HCEC 1CT (cell line): ENCODE data around the gene ASTN2.

Source experiments
- DNase-seq: peaks from one replicate; pipeline ENCODE4 v3.0.0-alpha.2; 2017

The ASTN2 gene

DNA sequence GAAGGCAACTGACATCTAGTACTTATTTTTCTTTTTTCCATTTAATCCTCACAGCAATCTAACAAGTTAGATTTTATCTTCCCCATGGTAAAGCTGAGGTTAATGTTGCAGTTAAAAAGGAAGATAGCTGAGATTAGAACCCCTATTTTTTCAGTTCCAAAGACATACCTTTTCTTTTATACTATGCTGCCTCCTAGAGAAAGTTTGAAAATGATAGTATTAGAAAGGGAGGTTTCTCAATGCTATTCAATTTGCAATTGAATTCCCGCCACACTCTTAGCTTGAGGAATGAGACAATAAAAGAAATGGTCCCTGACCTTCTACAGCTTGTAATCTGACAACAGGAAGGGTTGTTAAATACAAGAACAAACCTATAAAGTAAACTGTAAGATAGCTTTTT, 923.6 kb downstream of the ASTN2 start:
- DNase-seq = no peak

DNA sequence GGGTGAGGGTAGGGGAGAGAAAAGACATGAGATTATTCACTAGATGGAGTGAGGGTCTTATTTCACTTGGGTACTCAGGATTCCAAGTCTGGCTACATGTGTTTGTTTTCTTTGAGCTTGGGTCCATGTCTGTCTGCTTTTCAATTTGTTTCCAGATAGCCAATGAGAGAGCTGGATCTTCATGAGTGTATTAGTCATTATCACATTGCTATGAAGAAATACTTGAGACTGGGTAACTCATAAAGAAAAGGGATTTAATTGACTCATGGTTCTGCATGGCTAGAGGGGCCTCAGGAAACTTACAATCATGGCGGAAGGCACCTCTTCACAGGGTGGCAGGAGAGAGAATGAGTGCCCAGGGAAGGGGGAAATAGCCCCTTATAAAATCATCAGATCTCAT, 924.5 kb downstream of the ASTN2 start:
- peak; percentile 36 for DNase-seq

DNA sequence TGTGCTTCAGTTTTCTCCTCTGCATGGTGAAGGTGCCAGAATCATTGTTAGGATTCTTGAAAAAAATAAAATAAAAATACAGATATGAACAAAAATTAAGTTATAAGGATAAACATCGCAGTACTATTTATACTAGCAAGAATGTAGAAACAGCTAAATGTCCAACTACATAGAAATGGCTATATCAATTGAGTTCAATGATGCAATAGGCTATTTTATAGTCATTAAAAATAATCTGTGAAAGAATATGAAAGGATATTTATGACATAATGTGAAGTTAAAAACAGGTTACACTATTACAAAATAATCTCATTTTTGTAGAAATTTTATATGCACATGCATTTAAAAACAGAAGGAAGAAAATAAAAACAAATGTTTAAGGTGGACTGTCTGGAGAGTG, 926.5 kb downstream of the ASTN2 start:
- DNase-seq = no peak

DNA sequence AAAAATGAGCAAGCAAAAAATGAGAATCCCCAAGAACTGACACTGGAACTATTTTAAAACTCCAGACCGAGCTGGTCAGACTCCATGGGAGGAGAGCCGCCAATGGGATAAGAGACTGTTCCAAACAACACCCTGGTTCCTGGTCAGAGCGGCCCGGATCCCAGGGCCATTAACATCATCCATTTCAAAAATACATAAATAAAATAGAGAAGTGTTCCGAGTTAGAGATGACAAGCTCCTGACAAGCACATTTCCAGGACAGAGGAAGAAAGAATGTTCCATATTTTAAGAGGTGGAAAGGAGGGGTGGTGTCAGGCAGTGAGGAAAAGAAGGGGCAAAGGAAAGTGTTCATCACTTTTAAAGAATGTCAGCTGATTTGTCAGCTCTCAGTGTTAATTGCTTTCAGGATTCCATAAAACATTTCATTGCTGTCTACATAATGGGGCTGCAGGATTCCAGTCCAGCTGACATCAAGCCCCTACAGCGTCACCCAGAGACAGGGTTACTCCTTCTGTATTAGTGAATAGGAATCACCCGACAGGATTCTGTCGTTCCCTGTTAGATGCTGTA, 930.3 kb downstream of the ASTN2 start:
- DNase-seq = no peak

DNA sequence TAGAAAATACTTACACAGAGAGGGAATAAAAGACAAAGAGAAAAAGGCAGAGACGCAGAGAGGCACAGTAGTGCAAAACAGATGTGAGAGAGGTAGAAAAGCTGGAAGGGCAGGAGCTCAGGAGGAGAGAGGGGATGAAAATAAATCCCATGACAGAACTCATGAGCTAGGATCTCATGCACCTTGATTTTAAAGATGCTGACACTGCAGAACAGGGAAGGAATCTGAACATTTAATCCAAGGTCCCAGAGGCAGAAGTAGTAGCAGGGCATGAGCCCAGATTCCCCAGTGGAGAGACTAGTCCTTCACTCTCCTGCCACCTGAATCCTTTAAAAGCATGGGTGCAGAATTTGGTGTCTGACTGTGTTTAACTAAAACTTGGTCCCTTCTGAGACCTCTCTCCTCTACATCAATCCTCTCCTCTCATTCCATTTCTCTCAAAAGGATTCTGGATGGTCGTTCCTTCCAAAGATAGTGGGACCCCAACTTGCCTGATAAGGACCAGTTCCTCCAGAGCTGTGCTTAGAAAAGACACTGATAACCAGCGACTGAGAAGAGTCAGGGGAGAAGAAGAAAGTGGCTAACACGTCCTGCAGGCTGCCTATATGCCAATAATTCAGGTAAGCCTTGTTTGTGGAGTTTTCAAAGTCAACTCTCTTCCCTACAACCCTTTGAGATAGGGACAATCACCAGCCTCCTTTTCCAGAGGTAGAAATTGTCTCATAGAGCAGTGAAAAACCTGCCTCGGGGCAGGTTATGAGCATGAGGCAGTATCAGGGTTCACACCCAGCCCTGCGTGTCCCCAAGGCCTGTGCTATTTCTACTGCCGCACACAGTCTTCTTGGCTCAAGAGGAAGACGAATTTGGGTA, 931.0 kb downstream of the ASTN2 start:
- DNase-seq = no peak

DNA sequence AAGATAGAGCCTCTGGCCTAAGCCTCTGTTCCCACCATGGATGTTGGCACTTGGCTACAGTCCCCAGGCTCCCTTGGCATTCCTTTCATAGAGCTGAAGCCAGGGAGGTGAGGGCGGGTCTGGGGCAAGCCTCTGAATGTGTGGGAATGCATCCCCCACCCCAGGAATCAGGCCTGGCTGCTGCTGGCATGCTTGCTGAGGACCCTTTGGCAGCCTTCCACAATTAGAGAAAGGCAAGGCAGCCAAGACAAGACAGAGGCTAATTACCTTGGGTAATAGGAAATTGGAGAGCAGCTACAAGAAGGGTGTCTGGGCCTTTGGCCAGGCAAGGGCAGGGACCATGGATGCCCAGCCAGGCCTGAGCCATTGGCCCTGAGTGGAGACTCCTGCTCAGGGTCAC, 932.1 kb downstream of the ASTN2 start:
- DNase-seq = no peak

DNA sequence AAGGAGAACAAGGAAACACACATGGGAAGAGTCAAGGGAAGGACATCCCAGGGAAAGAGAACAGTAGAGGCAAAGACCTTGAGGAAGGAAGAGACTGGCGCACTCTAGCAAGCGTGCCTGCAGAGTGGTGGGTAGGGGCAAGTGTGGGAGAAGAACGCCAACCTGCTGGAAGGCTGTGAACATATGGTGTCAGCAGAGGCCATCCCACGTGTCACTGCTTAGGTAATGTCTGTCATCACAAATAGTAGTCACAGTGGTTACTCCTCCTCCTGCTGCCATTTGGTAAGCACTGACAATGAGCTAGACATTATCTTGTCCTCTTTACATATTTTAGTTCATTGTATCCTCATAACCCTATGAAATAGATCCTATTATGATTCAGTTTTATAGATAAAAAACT, 934.2 kb downstream of the ASTN2 start:
- DNase-seq = no peak

DNA sequence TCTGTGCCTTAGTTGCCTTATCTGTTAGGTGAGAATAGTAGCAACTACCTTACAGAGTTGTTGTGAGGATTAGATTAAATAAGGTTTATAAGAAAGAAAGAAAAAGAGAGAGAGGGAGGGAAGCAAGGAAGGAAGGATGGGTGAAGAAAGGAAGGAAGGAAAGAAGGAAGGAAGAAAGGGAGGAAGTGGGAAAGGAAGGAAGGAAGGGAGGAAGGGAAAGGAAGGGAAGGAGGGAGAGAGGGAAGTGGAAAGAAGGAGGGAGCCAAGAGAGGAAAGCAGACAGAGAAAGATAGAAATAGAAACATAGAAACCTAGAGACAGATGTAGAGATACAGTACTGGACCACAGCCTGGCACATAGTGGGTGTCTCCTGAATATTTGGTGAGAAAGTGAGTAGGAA, 934.9 kb downstream of the ASTN2 start:
- DNase-seq = no peak

DNA sequence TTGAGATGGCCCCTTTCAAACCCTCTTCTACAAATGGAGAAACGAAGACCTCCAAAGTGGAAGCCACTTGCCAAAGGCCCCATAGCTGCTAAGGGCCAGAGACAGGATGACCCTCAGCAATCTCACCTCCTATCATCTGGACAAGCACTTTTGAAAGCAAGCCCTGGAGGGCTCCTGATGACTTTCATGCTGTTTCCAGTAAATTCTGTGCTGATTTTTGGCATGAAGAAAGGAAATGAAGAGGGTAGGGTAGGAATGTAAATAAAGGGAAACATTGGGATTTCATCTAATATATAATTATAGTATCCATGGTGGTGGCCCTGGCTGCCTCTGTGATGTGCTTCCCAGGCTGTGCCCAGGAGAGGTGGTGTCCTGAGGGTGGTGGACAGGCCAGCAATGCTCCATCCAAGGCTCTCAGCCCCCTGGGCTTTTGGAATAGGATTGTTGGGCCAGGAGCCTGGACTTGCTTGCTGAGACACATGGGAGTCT, 935.8 kb downstream of the ASTN2 start:
- DNase-seq = no peak

DNA sequence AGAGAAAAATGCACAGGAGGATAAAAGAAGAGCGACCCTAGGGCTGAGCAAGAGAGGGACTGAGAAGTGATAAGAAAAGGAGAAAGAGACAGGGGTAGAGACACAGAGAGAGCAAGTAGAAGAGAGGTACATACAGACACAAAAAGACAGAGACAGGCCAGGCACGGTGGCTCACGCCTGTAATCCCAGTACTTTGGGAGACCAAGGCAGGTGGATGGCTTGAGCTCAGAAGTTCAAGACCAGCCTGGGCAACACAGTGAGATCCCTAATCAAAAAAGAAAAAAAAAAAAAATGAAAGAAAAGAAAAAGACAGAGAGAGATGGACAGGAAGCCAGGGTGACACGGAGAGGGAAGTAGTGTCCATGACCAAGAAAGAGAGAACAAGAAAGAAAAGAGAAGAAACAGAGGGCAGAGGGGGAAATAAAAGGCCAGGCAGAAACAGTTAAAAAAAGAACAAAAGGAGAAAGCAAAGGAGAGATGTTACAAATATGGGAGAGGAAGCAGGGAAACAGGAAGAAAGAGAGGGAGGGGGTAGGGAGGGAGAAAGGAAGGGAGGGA, 937.2 kb downstream of the ASTN2 start:
- no peak for DNase-seq

DNA sequence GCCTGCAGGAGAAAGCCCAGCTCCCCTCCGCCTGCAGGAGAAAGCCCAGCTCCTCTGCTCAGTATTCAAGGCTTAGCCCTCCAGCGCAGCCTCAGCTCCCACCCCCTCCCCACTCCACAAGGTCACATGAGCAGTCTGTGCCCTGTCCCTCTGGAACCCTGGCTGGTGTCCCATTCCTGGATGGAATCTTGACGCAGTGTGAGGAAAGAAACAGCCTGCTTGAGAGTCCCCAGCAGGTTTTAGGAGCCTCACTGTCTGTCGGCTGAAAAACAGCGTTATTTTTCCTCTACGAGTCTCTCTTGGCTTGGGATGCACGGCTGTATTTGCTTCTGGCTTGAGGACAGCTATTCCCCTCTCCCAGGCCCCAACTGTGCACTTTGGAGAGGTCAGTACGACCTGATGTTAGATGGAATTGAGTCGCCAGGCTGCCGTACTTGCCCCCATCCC, 937.9 kb downstream of the ASTN2 start:
- DNase-seq = no peak

DNA sequence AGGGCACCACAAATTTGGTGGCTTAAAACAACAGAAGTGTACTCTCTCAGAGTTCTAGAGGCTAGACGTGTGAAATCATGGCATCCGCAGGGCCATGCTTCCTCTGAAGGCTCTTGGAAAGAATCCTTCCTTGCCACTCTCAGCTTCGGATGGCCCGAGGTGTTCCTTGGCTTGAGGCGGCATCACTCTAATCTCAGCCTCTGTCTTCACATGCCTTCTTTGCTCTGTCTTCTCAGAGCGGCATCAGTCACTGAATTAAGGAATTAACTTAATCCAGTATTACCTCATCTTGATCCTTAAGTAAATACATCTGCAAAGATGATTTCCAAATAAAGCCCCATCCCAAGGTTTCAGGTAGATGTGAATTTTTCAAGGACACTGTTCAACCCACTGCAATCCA, 938.9 kb downstream of the ASTN2 start:
- DNase-seq = no peak

DNA sequence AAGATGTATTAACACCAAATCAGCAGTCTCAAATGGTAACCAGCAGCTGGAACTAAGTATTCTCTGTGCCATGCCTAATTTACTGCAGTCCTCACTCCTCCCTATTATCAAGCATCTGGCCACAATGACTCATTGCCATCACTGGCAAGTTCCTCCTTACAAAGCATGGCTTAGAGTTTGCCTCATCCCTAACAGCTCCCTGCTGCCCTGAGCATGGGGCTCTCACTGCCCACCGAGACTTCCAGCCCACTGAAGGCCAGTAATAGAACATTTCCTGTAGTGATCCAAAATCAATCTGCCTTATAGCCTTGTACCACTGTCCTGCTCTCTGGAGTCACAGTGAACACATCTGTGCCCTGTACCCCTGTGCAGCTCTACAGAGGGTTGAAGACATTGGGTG, 939.7 kb downstream of the ASTN2 start:
- DNase-seq = peak; percentile 20

DNA sequence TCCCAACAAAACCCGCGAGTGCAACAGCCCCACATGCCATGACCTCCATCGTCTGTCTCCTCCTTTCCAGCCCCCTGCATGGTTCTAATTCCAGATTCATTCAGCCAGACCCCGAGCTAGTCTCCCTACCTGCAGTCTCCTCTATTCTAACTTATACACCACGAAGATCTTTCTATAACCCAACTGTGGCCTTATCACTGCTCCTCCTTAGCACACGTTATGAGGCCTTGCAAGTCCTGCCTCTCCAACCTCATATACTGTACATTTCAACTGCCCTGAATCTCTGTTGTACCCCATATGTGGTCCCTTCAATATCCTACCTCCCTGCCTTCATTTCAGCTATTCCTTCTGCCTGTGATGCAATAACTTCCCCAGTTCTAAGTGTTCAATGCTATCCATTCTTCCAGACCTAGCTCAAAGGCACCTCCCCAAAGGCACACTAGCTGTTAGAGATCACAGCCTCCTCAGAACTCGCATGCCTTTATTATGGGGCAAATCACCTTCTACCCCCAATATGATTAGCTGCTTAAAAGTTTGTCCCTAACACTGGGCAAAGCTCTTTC, 942.8 kb downstream of the ASTN2 start:
- DNase-seq = no peak

DNA sequence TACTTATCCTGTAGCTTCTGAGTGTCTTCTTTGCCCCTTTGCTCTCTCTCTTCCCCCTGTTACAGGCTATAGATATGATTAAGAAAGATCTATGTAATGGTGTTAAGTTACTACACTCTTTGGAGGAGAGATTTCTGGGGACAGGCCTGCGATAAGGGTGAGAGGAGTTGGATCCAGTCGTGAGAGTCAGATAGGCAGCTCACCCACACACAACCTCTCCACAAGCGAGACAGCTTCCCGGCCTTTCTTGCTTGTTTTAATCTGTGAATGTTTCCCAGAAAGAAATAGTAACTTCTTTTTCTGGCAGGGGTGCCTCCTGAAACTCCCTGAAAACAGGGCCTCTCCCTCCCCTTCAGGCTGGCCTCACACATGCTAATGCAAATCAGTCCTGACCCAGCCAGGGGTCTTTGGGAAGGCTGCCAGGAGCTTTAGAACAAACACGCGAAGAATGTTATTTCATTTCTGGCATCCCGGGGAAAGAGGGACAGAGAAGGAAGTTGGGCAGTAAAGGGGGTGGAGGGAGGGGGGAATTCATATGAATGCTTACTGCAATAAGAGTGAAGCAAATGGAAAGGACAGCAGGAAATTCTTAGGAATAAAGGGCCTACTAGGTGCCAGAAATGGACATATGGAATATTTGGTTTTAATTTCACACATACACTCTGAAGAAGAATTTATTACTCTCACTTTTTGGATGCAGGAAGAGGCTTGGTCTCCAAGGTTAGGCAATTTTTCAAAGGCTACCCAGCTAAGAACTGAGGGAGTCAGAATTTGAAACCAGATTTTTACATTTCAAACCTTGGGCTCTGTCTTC, 943.6 kb downstream of the ASTN2 start:
- DNase-seq = no peak

DNA sequence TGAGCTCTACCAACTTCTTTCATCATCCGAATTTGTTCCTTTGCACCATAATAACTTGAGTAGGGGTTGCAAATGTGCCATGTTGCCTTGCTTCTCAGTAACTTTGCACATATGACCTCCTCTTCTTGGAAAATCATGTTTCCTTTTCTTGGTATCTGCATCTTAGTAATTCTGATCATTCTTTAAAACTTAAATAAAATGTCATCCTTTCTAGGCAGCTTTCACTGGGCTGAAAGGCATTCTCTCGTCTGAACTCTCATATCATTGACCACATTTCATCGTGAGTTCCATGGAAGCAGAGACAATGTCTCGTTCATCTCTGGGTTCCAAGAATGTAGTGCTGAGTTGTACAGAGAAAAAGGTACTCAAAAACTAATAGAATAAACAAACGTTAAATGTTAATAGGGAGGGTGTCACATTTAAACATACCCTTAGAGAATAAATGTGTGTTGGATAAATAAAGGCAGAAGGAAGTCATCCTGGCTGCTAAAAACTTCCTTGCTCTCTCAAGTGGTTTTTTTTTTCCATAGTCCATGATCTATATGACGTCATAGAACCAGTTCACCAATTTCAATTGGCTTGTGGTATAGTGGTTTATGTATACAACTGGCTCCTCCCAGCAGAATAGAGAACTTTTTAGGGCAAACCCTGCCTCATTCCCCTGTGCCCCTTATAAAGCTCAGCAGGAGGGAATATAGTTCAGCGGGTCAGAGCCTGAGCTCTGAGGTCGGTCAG, 945.9 kb downstream of the ASTN2 start:
- DNase-seq = no peak

DNA sequence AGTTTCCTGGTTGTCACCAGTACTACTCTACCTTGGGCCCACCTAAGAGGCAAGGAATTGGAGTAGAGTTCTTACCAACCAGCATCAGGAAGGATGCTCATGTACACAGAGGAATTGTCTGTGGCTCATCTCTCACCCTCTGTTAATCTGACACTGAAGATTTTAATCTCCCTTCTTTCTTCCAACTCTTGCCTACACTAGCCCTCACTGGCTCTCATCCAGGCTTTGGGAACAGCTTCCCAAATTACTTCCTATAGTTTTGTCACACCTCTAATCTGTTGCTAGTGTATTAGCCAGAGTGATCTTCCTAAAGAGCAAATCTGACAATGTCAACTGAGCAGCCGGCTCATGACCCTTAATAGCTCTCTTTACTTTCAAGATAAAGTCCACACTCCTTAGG, 946.5 kb downstream of the ASTN2 start:
- no peak for DNase-seq

DNA sequence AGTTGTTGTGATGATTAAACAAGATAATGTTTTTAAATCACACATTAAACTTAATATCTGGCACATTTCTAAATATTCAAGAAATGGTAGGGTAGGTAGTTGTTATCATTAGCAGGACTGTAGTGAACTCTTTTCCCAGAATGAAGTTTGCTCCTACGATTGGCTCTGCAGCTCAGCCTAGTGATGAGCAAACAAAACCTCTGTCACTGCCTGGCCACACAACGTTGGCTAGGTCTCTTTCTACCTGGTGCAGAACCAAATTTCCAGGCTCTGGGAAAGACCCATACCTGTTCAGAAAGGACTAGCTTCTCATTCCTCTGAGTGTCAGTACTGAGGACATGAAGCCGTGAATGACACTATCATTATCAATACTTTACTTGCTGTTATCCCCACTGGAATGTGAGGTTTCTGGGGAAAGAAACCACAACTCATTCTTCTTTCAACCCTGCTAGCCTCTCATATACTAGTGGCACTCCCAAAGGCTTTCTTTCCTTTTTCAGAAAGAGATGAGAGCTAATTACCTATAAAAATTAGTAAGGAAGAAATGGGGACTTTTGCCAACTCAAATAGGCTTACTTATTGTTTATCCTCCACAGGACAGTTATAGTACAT, 947.0 kb downstream of the ASTN2 start:
- no peak for DNase-seq

DNA sequence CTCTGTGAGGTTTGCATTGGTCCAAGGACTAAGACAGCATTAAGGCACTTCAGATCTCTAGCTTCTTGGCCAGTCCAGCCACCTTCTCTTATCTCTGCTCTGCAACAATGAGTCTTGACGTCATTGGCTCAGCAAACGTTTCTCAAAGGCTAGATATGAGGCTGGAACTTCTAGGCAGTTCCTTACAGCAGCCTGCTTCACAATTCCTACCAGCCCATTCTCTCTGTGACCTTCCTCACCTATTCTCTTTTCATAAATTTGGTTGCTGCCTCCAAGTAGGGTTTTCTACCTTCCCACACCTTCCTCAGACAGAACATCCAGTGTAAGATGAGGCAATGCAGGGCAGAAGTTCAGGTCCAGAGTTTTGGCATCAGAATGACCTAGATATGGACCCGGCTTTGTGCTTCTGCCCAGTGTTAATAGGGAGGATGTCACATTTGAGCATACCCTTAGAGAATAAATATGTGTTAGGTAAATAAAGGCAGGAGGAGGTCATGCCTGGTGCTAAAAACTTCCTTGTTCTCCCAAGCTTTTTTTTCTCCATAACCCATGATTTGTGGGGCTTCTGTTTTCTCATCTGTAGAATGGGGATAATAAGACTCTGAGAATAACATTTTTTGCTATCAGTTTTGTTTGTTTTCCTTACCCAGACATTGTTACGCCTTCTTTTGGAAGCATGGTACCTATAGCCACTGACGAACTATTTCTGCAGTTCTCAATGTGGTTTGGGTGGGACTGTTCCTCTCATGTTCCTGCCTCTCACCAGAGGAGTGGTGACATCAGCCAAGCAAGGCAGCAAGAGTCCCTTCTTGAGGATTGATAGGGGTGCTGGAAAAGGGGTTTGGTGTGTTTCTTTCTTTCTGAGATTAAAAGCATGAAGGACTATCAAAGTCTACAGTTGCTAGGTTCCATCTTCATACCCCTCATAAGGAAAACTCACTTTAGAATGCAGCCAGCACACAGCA, 948.3 kb downstream of the ASTN2 start:
- DNase-seq = no peak

DNA sequence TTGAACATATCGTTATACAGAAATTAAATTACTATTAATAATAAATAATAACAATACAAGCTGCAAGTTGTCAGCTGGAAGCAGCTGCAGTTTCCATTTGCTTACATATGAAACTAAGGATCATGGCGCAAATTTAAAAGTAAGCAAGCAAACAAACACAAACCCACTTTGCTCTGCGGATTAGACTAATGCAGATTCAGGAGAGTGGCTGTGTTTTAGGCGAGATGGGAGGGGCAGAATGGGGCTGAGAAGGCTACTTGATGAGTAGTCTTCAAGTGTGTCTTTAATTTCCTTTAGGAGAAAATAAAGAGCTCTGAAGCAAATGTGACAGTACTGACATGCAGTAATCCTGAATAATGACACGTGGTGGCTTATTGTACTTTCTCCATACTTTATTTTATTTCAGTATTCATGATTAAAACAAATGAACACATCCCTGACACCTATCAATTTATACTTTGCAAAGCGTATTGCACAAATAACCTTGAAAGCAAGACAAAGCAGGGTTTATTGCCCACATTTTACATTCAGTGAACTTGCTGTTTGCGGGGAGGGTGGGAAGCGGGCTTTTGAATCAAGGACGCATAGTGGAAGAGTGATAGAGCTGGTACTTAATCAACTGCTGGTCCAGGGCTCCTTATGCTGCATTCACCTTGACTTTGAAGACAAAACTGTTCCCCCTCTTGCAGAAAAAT, 949.1 kb downstream of the ASTN2 start:
- DNase-seq = no peak
